Left lung (tissue), 10 donors: ENCODE data around the gene SPON1. TPM values are rescaled to one million over a fixed set of nuclear protein-coding genes. Genes with fewer than 3 reads are reported as not detected.
"Not testable (repeated sequence)": the region's sequence is repeated elsewhere in the genome, so short reads cannot be mapped to it uniquely, and the experiment has no call there.

Experiments
- ATAC-seq: fragments of 200-7000 bp; cut with Tn5 transposase; one replicate; pipeline ENCODE4 v1.9.1; 2020; ENCODE audit warnings: moderate library complexity
- DNase-seq, 4 donors: peaks; one replicate each; pipeline ENCODE4 v3.0.0-alpha.2; 2013 to 2020
- H3K27ac ChIP-seq, 2 donors: fragments of 200-600 bp; sonication (generic) in 1 of 2; one replicate each; pipeline versions ENCODE4 v1.5.0 to v1.8.0; 2020 to 2021
- H3K27me3 ChIP-seq, 2 donors: fragments of 200-600 bp; sonication (generic) in 1 of 2; one replicate each; pipeline versions ENCODE4 v1.5.0 to v1.8.0; 2020 to 2021
- H3K36me3 ChIP-seq, 2 donors: fragments of 200-600 bp; sonication (generic) in 1 of 2; one replicate each; pipeline versions ENCODE4 v1.5.0 to v1.8.0; 2020 to 2021
- H3K4me1 ChIP-seq, 2 donors: fragments of 200-600 bp; one replicate each; pipeline ENCODE4 v1.8.0; 2021
- H3K4me3 ChIP-seq, 2 donors: fragments of 200-600 bp; sonication (generic) in 1 of 2; one replicate each; pipeline versions ENCODE4 v1.5.0 to v1.8.0; 2020 to 2021; ENCODE audit warnings: mild to moderate bottlenecking in 1 of 2
- H3K9me3 ChIP-seq, 2 donors: fragments of 200-600 bp; sonication (generic) in 1 of 2; one replicate each; pipeline versions ENCODE4 v1.5.0 to v1.8.0; 2020 to 2021
- CTCF ChIP-seq, 2 donors: fragments of 200-600 bp; sonication (generic) in 1 of 2; IDR thresholded peaks; one replicate each; pipeline versions ENCODE4 v1.5.0 to v1.8.0; 2021; ENCODE audit warnings: antibody characterized with exemption in 2 of 2
- intact Hi-C, 2 donors: fragments of 100-400 bp; cut with DNase I; formaldehyde crosslinking; loops; one replicate each; pipeline versions ENCODE4 v1.11.2 to v1.14.2; 2022
- polyA plus RNA-seq, 6 donors: library from polyadenylated mRNA; unstranded; fragments of 120-200 nt; gene quantifications; one replicate each; pipeline ENCODE4 v1.2.1, GENCODE V29; 2013; ENCODE audit not compliant: insufficient read length in 6 of 6
- total RNA-seq, 2 donors: library from RNA; stranded (reverse); fragmentation: NEBNext Ultra II Directional; extraction: Animal tissue kit (Norgen Biotek cat#: 25700); gene quantifications; one replicate each; pipeline ENCODE4 v1.2.1, GENCODE V29; 2021
- donor health status: DM: no; HTN: yes; CAD: no.
- donor health status: DM: no; HTN: no; CAD: no.

The SPON1 gene
- total and polyA plus RNA-seq, 8 donors: 83.2 to 136 (median 97.4) TPM

GRCh38 chr11:13921545-13921944 is 41.0 kb upstream of the SPON1 start:
- no peaks in the 10 kb centered on the region for H3K9me3 ChIP-seq
- H3K4me3 ChIP-seq: no peak overlapping the region
- no peaks in the 10 kb centered on the region for H3K36me3 ChIP-seq
- H3K27me3 ChIP-seq: no peaks in the 10 kb centered on the region
- intact Hi-C loops: no loop called here
- ATAC-seq (no peak), DNase-seq (no peak)
- TF ChIP-seq CTCF (IDR thresholded peaks at IDR 0.05): no peak
- H3K27ac ChIP-seq: no peak overlapping the region
- peaks cover 3 to 9% of the 10 kb centered on the region in 2 donors for H3K4me1 ChIP-seq

- DNase-seq (peak in 1 of 4 donors; percentile 45), ATAC-seq (peak; percentile 87)
- H3K27ac ChIP-seq: peak overlapping the region; percentile 20 to 48
- no peak overlapping the region for H3K4me3 ChIP-seq
- no peaks in the 10 kb centered on the region for H3K36me3 ChIP-seq
- no peaks in the 10 kb centered on the region for H3K27me3 ChIP-seq
- TF ChIP-seq CTCF (IDR thresholded peaks at IDR 0.05): no peak
- intact Hi-C loops: no loop called here
- peaks cover 3 to 9% of the 10 kb centered on the region in 2 donors for H3K4me1 ChIP-seq
- H3K9me3 ChIP-seq: no peaks in the 10 kb centered on the region
Observed at GRCh38 chr11:13923182-13923581, 39.3 kb upstream of the SPON1 start.

GRCh38 chr11:13923716-13924650 is 38.5 kb upstream of the SPON1 start:
- H3K4me3 ChIP-seq: no peak overlapping the region
- H3K9me3 ChIP-seq: no peaks in the 10 kb centered on the region
- H3K4me1 ChIP-seq: peaks cover 3 to 9% of the 10 kb centered on the region in 2 donors
- no peak for TF ChIP-seq CTCF (IDR thresholded peaks at IDR 0.05)
- H3K27ac ChIP-seq: peak overlapping the region; percentile 20 to 48
- no peaks in the 10 kb centered on the region for H3K36me3 ChIP-seq
- intact Hi-C loops: no loop called here
- DNase-seq (no peak), ATAC-seq (peak; percentile 42)
- H3K27me3 ChIP-seq: no peaks in the 10 kb centered on the region

GRCh38 chr11:13924801-13925327 is 37.7 kb upstream of the SPON1 start:
- ATAC-seq (peak; percentile 34), DNase-seq (no peak)
- Histone ChIP-seq H3K27me3 (no peaks in the 10 kb centered on the region), H3K4me1 (peaks cover 3 to 13% of the 10 kb centered on the region in 2 donors), H3K4me3 (no peak overlapping the region), H3K27ac (no peak overlapping the region), H3K9me3 (no peaks in the 10 kb centered on the region), H3K36me3 (no peaks in the 10 kb centered on the region)
- TF ChIP-seq CTCF (IDR thresholded peaks at IDR 0.05): no peak
- intact Hi-C loops: no loop called here

GRCh38 chr11:13926366-13926765 is 36.2 kb upstream of the SPON1 start:
- ATAC-seq, H3K27ac ChIP-seq, H3K4me3 ChIP-seq, intact Hi-C loops, H3K36me3 ChIP-seq, H3K27me3 ChIP-seq, DNase-seq, H3K9me3 ChIP-seq: not testable (repeated sequence)
- peaks cover 3 to 13% of the 10 kb centered on the region in 2 donors for H3K4me1 ChIP-seq
